RWPE1 (cell line): ENCODE measurements around the gene CARS2.

Source experiments
- CTCF ChIA-PET: fragments of 350-600 bp; sonication (Branson Sonifier 250); formaldehyde crosslinking; extraction: SDS; loops from one replicate; lab custom pipeline; 2021; lab: Yijun Ruan, JAX
- POLR2A ChIA-PET: fragments of 400-600 bp; formaldehyde crosslinking; extraction: SDS; loops from one replicate; lab custom pipeline; 2020; ENCODE audit warnings: antibody characterized with exemption; ENCODE audit not compliant: low non-redundant PET; lab: Yijun Ruan, JAX
- DNase-seq: peaks from one replicate; pipeline ENCODE4 v3.0.0; 2012; ENCODE audit warnings: low spot score
- H3K27ac ChIP-seq: fragments of 450-650 bp; 2 replicates; pipeline ENCODE4 v1.5.1; 2017
- CTCF ChIP-seq: fragments of 450-650 bp; conservative IDR thresholded peaks from 2 replicates; pipeline ENCODE4 v1.5.1; 2017; ENCODE audit warnings: low read depth, mild to moderate bottlenecking

CARS2 gene

GRCh38 chr13:110653851-110654250 lies 52.1 kb downstream of the CARS2 start:
- TF ChIP-seq CTCF = no peak
- DNase-seq = no peak
- ChIA-PET CTCF (no interaction called here), POLR2A (interaction anchor here (0.6 kb wide), 1 partner anchor 14 kb away, joined by 6 read pairs; no protein-coding TSS in a partner anchor)
- no peak overlapping the region for H3K27ac ChIP-seq

DNA sequence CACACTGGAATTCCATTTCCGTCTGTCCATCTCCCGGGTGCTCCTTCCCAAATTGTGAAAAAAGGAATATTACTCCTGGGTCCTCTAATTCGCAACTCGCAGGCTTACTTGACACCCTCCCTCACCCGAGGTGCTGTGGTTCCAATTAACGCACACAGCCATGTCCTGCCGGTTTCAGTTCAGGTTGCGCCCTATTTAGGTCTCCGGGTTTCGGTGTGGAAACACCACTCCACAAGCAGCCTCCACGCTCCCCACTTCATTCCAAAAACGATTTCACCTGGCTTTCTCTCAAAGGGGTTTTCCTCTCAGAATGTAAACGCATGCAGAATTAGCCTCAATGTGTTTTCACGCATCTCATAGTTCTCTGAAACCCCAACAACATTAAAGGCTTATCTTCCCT lies 52.6 kb downstream of the CARS2 start:
- CTCF ChIA-PET = no interaction called here

DNA sequence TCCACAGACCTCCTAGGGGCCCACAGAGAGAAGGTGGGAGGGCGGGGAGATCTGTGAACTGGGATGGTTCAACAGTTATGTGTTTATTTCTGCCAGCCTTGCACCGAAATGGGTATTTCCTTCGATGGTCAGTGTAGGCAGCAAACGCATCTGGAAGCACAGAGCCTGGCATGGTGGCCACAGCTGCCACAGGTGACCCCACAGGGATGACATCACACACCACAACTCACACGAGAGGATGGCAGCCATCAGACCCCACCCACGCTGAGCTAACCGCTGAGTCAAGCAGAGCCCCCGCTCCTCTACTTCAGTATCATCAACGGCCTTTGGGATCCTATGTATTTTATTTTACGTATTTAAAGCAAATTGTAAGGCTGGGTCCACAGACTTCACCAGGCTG lies 53.2 kb downstream of the CARS2 start:
- POLR2A ChIA-PET = no interaction called here
- H3K27ac ChIP-seq = no peak overlapping the region
- DNase-seq = no peak
- CTCF ChIA-PET = interaction anchor here (0.5 kb wide), 1 partner anchor 148 kb away, joined by 4 read pairs; no protein-coding TSS in a partner anchor
- TF ChIP-seq CTCF = no peak

More for the DNA sequence above, 52.6 kb downstream of the CARS2 start:
- no peak for TF ChIP-seq CTCF
- DNase-seq = no peak
- no peak overlapping the region for H3K27ac ChIP-seq
- POLR2A ChIA-PET = no interaction called here

GRCh38 chr13:110652231-110652730 lies 53.6 kb downstream of the CARS2 start:
- no peak overlapping the region for H3K27ac ChIP-seq
- DNase-seq = no peak
- CTCF ChIA-PET = interaction anchor here (0.5 to 0.6 kb wide), 3 partner anchors 63 to 191 kb away, joined by 3 to 5 read pairs (median 4); no protein-coding TSS in a partner anchor
- POLR2A ChIA-PET = no interaction called here
- no peak for TF ChIP-seq CTCF

DNA sequence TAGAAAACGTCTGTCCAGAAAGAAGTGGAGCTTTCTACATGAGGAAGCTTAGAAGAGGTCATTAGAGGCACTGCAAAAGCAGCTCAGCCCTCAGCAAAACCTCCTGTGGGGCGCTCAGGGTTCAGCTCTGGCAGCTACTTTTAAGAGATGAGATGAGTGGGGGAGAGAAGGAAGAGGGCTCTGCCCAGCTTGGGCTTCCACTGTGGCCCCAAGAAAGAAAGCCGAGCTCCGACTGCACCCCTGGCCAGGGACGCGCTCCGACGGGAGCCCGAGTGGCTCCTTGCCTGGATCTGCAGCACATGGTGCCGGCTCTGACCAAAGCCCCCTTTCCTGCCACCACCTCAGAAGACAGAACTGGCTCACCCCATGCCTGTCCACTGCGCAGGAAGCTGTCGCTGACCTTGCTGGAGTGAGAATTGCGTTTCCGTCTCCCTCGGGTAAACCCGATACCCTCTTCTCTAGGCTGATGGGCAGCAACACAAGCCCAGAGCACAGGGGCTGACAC lies 54.1 kb downstream of the CARS2 start:
- ChIA-PET CTCF (interaction anchor here (0.6 kb wide), 2 partner anchors 64 to 190 kb away, joined by 3 to 5 read pairs; no protein-coding TSS in a partner anchor), POLR2A (no interaction called here)
- no peak for DNase-seq
- no peak for TF ChIP-seq CTCF
- no peak overlapping the region for H3K27ac ChIP-seq

GRCh38 chr13:110651271-110651670 lies 54.6 kb downstream of the CARS2 start:
- ChIA-PET CTCF (interaction anchor here (0.7 kb wide), 1 partner anchor 197 kb away, joined by 3 read pairs; no protein-coding TSS in a partner anchor), POLR2A (no interaction called here)
- DNase-seq = no peak
- no peak overlapping the region for H3K27ac ChIP-seq
- no peak for TF ChIP-seq CTCF
